GM21737 (cell line): ENCODE results near the gene EHBP1L1.

ENCODE experiments used
- ATAC-seq: cut with Tn5 transposase; IDR thresholded peaks from one replicate; pipeline ENCODE4 v1.9.1; 2021; ENCODE audit warnings: mild to moderate bottlenecking, moderate library complexity; ENCODE audit not compliant: unreplicated experiment

Gene EHBP1L1

GRCh38 chr11:65592858-65593517 lies 17.1 kb downstream of the EHBP1L1 start:
- no peak for ATAC-seq

GRCh38 chr11:65593518-65594414 lies 17.9 kb downstream of the EHBP1L1 start:
- ATAC-seq: no peak

- ATAC-seq: no peak
Measured at GRCh38 chr11:65595131-65595530, 19.3 kb downstream of the EHBP1L1 start.

- ATAC-seq: no peak
Measured at GRCh38 chr11:65595543-65596281, 19.9 kb downstream of the EHBP1L1 start, which contains the start of gene KCNK7. Gene KCNK7 (minus strand): TSS chr11:65595800. CDS start chr11:65595772, 28 bp downstream.

- ATAC-seq: no peak
Measured at GRCh38 chr11:65596520-65596919, 20.7 kb downstream of the EHBP1L1 start.

GRCh38 chr11:65598258-65598699 lies 22.4 kb downstream of the EHBP1L1 start:
- ATAC-seq: no peak

GRCh38 chr11:65599216-65599954 lies 23.5 kb downstream of the EHBP1L1 start:
- no peak for ATAC-seq

- no peak for ATAC-seq
Measured at GRCh38 chr11:65599955-65600246, 24.0 kb downstream of the EHBP1L1 start.

GRCh38 chr11:65604258-65604657 lies 28.4 kb downstream of the EHBP1L1 start:
- ATAC-seq: no peak

- no peak for ATAC-seq
Measured at GRCh38 chr11:65606876-65607613, 31.2 kb downstream of the EHBP1L1 start.

GRCh38 chr11:65607614-65608426 lies 32.0 kb downstream of the EHBP1L1 start:
- no peak for ATAC-seq

GRCh38 chr11:65609229-65609628 lies 33.4 kb downstream of the EHBP1L1 start:
- ATAC-seq: no peak

- ATAC-seq: no peak
Measured at GRCh38 chr11:65609665-65610064, 33.8 kb downstream of the EHBP1L1 start.

GRCh38 chr11:65610404-65610803 lies 34.6 kb downstream of the EHBP1L1 start:
- ATAC-seq: no peak

GRCh38 chr11:65611028-65611757 lies 35.3 kb downstream of the EHBP1L1 start:
- no peak for ATAC-seq

- no peak for ATAC-seq
Measured at GRCh38 chr11:65611758-65612603, 36.1 kb downstream of the EHBP1L1 start.

- no peak for ATAC-seq
Measured at GRCh38 chr11:65612691-65613090, 36.8 kb downstream of the EHBP1L1 start.
